HG02981 (cell line): ENCODE results near the gene OTOF.

Source experiments
- ATAC-seq: cut with Tn5 transposase; IDR thresholded peaks from one replicate; pipeline ENCODE4 v1.9.1; 2021; ENCODE audit warnings: mild to moderate bottlenecking, moderate library complexity; ENCODE audit not compliant: unreplicated experiment

The OTOF gene

DNA sequence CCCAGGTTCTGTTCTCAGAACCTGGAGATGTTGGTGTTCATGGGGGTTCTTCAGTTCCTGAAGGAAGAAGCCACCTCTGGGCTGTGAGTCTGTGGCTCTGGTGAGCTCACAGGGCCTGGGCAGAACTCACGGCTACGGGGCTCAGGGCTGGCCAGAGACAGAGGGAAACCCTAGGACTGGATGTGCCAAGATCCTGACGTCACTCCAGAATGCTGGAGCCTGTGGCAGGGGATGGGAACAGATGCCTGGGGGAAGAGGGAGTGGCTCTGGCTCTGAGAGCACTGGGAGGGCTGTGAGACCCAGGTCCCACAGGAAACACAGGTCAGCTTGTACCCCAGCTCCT lies at the start of gene OTOF:
OTOF (minus strand) TSS at position 214 of the 343 bp plus-strand sequence.
- ATAC-seq, result no peak

DNA sequence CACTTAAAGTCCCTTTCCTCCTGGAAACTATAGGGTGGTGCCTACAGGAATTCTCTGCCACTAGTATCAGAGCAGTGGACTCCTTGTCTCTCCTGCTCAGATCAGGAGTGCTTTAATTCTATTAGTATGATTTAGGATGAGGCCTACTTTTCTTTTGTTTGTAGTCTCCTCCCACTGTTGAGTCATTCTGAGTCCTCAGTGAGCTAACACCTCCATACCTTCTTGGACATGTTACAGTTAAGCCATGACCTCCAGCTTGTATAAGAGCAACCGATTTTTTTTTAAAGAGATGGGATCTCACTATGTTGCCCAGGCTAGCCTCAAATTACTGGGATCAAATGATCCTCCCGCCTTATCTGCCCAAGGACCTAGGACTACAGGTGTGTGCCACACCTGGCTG lies 48.7 kb upstream of the OTOF start:
- ATAC-seq, result no peak

DNA sequence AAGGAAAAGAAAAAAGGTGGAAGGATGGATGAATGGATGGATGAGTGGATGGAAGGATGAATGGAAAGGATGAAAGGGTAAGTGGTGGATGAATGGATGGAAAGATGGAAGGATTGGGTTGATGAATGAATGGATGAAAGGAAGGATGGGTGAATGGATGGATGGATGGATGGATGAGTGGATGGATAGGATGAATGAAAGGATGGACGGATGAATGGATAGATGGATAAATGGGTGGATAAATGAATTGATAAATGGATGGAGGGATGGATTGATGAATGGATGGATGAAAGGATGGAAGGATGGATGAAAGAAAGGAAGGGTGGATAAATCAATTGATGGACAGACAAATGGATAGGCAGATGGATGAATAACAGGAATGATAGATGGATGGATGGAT lies 48.2 kb upstream of the OTOF start:
- ATAC-seq, result no peak

DNA sequence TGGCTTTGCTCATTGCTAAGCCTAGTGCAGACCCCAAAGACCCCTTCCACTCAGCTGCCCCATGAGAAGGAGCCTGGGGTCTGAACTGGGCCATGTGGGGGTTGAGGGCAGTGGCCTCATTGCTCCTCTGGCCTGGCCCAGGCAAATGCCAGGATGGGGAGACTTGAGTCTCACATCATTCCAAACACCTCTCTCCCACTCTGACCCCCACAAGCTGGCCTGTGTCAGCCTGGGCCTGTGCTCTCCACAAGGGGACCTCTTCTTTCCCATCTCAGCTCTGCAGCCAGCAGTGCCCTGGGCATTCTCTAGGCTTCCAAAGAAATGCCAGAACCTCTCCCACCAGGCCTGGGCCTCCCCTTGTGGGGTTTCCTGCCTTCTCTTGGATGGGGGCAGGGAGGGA lies 45.8 kb upstream of the OTOF start:
- no peak for ATAC-seq

DNA sequence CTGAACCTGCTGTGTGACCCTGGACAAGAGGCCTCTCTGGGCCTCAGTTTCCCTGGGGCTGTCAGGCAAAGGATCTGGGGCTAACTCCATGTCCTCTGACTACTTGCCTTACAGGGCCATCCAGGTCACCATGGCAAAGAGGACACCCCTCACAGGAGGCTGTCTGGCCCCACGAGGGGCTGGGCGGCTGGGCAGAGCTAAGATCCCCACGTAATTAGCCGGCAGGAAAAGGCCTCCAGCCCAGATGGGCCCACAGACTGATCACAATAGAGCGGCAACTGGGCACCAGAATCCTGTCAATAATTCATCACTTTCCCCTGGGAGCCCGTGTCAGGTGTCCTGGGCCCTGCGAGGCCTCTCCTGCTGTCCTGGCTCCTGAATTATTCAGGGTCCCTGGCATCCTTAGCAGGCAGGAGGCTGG lies 44.8 kb upstream of the OTOF start:
- no peak for ATAC-seq

DNA sequence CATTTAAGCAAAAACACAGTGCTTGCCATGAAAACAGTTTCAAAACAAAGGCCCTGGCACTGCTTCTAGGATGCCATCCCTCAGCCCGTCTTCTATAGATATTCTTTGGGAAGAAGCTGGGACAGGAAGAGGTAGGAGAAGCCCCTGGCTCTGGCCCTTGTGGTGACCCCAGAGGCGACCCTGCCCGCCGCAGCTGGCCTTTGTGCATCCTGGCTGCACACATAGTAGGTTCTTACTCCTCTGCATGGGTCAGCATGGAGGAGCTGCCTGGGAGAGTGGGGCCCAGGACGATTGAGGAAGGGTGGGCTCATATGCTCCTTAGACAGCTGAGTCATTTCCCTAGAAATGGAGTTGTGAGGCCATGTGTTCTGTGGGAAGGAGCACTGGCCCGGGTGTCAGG lies 44.4 kb upstream of the OTOF start:
- ATAC-seq, result no peak

DNA sequence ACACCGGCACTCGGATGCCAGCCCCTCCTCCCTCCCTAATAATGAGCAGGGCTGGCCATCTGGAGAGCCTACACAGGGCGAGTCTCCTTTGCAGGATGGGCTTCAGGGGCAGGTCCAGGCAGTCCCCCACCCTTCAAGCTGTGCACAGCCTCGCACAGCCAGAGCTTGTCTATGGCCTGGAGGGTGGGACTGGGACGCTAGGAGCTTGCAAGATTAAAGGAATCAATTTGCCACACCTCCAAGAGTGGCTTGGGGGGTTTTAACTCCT lies 43.9 kb upstream of the OTOF start:
- ATAC-seq, result no peak

DNA sequence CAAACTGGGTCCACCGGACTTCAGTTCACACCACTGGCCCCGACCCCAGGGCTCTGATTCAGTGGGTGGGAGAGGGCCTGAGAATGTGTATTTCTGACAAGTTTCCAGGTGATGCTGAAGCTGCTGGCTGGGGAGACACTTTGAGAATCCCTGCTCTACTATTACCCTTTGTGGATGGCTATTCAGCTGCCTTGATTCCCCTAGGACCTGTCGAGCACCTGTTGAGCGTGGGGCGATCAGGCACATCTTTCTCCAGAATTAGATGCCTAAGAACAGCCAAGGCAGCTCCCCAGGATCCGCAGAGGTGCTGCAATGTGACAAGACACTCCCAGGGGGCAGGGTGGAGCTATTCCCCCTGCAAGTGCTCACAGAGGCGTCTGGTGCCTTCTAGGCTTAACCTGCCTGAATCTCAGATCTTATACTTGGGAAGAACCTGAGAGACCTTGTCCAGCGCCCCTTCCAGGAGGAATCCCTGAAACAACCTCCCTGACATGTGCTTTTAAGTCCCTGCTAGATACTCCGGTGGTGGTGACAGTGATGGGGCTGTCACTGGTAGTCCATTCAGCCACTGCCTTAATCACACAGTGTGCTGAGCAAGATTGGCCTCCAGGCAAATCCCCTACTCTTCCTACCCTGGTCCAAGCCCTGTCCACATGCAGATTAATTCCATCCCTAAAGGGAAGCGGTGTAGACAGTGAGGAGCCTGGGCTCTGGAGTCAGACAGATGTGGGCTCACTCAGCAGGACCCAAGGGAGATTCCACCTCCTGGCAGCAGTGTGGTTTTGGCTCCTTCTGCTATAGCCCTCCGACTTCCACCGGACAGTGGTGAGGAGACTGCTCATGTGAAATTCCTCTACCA lies 43.4 kb upstream of the OTOF start:
- ATAC-seq, result no peak

DNA sequence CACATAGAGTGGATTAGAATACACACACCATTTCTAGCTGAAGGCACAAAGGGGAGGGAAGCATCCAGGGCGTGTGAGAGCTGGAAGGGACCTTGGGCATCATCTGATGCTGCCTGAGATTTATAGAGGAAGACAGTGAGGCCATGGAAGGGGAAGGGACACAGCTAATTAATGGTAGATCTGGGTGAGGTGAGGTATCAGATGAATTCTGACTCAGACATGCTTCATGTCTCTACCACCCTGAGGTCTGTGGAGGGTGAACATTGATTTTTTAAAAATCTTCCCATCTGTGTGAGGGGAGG lies 42.2 kb upstream of the OTOF start:
- no peak for ATAC-seq

DNA sequence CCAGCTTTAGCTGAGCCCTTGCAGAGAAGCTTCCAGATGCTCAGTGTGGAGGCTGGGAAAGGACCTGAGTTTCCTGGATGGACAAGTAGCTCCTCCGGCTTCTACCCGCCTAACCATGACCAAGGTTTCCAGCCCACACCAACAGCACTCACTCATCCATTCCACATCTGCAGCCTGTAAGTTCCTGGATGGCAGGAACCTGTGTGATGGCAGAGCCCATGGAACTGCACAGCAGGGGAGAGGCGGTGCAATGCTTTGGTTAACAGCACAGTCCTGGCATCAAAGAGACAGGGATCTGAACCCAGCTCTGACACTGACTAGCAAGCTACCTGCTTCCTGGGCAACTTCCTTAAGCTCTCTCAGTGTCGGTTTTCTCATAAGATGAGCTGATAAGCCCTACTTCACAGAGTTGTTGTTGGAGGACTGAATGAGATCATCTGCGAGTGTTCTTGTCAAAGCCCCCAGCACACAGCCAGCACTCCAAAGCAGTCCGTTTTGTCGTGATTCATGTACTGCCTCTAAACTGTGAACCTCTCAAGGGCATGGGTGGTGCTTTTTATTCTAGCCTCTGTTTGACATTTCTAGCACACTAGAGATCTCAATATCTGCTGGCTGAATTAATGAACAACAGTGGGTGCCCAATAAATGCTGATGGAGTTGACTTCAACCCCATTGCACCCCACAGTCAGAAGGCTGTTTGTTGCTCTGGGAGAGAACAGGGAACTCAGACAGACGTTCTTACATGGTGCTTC lies 41.6 kb upstream of the OTOF start:
- ATAC-seq, result no peak

DNA sequence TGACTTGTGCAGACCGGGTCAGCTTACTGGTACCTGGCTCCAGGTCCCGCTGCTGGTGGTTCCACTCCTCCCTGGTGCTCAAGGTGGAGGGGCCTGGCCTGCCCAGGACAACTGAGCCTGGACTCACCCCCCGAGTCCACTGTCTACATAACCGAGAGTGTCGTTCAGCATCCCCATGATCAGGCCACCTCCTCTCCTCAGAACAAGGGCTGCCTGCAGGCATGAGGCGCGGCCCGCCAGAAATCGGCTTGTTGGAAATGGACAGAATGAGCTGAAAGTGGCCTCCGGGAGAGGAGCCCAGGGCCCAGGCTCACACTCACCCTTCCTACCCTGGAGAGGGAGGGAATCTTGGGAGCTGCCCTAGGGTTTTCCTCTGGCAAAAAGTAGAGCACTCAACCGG lies 38.9 kb upstream of the OTOF start:
- ATAC-seq, result no peak

DNA sequence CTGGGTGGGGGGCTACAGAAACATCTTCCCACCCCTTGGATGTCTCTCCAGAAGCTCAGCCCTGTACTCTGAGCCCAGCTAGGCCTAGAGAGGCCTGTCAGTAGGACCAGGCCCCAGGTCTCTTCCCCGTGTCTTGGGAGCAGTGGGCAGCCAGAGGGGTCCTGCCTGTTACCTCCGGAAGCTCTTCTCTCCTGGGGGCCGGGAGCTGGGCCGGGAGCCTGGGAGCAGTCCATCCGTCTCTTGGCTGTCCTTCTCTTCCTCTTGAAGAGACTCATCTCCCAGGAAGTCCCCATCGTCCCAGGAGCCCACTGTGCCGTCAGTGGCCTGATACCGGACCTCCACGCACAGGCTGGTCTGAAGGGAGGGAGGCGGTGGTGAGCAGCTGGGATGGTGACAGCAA lies 38.3 kb upstream of the OTOF start:
- no peak for ATAC-seq

DNA sequence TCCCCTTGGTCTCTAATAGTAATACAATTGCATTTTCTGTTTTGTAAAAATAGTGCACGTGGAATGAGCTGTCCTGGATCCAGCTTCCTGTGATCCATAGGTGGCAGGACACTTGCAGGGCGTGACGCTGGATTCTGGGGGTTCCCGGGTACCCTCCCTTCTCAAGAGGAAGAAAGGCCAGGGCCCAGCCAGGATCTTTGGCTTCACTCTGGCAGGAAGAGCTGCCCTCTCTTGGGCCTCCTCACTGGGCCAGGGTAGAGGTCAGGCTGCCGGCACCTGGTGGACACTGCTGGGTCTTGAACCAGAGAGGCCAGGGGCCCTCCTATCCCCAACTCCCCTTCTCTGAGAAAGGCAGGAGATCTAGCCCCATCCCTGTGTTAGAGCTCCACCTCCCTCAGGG lies 37.8 kb upstream of the OTOF start:
- ATAC-seq, result no peak

DNA sequence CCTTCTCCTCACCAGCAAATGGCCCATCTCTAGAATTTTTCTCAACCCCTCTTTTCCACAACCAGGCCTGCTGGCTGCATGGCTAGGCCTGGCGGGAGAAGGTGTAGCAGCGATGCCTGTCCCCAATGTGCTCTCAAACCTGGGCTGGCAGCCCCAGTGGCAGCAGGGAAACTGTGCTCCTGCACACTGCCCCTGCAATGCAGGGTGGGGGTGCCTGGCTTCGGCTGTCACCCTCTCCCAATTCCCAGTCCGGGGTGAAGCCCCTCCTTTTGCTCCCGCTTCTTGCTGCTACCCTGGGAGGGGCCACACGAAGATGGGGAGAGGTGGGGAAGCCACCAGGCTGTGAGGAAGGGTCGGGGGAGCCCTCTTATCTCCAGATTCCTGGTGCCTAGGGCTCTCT lies 36.1 kb upstream of the OTOF start:
- no peak for ATAC-seq

DNA sequence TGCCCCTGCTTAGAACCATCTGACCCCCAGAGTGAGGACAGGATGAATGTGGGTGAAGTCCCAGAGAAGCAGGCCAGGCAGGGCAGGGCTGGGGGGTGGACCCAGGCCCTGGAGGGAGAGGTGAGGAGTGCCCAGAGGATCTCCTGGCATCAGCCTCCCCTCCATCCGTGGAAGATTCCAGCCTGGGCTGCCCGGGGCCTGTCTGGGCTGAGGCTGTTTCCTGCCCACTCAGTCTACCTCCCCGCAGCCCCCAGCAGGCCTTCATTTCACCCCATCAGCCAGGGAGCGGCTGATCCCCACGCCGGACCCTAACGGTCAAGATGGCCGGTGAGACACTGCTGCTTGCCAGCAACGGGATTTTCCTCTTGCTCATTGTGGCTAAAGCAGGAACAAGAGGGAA lies 35.3 kb upstream of the OTOF start:
- ATAC-seq, result no peak

DNA sequence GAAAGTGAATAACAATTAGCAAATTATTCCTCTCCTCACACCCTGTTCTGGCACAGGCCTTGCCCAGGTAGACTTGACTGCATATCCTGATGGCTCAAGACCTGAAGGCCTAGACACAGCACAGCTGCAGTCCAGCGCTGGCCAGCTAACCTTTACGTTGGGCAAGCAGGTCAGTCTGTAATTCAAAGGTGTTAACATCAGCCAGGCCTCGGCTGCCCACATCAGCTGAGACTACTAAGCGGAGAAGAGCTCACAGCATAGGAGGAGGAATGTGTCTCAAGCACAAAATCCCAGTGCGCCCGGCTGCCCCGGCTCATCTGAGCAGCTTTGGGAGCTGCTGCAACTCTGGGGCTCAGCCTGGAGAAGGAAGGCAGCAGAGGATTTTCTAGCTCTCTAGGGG lies 33.5 kb upstream of the OTOF start:
- no peak for ATAC-seq

DNA sequence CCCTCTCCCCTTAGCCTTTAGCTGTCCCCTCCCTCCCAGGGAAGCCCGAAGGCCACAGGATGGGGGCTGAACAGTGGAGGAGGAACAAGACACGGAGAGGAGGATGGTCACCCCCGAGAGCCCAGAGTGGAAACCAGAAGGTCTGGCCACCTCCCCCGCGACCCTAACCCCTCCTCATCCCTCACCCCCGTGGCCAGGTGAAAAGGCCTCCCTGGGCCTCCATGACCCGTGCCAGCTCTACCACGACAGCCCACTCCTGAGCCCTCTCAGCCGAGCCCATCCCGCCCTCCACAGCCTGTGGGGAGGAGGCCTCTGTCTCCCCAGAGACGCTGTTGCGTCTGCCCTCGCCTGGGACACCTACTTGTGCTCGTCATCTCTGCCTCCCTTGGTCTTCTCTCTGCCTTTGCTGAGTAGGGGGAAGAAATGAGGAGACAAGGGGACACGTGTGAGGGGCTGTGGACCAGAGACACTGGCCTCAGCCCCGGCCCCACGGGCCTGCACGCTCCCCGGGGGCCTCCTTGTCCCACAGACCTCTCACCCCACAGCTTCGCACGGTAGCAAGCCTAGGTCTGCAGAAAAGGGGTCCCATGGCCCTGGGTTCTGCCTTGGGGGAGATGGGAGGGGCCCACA lies 32.5 kb upstream of the OTOF start:
- ATAC-seq, result no peak

DNA sequence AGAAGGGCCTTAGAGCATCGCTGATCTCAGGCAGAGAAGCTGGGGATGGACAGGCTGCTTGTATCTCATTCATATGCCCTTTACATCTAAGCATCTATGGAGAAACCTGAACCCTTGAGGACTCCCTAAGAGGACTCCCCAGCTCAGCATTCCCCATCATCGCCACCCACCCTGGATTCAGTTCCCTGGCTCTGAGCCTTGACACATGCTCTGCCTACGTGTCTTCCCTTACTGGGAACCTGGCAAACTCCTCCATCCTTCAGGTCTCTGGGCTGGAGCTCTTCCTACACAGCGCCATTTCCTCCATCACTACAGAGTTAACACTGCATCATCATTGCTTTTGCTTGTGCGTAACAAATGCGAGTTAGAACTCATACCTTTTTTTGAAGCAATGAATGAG lies 31.2 kb upstream of the OTOF start:
- ATAC-seq, result no peak

DNA sequence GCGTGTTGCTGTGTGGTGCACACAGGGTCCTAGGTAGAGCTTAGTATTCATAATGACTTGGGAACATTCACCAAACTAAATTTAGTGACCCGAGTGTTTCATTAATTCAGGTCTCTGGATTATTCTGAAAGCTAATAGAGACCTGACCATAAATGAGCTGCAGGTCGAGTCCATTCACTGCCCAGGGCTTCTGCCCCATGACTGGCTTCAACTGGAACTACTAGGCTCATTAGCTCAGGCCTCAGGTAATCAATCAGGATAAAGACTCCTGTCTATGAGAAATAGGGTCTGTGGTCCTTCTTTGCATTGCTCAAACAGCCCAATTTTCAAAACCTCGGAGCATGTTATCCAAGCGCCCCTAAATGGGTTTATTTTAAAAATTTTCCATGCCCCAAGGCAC lies 30.0 kb upstream of the OTOF start:
- ATAC-seq, result no peak

DNA sequence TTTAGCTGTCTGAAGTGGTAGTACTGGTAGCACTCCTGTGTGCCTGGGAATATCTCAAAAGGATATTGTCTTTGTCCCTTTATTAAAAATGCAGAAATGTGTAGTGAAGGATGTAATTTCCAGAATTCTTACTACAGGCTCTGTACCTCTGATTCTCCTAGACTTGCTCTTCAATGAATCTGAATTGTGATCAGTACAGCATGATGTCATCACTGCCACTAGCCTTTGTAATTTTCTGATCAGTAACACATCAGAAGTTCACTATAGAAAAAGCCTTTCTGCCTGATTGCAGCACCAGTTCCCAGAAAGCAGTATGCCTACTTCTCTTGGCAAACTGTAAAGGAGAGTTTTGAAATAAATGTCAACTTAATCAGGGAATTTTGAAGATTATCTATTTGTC lies 29.2 kb upstream of the OTOF start:
- ATAC-seq, result no peak

DNA sequence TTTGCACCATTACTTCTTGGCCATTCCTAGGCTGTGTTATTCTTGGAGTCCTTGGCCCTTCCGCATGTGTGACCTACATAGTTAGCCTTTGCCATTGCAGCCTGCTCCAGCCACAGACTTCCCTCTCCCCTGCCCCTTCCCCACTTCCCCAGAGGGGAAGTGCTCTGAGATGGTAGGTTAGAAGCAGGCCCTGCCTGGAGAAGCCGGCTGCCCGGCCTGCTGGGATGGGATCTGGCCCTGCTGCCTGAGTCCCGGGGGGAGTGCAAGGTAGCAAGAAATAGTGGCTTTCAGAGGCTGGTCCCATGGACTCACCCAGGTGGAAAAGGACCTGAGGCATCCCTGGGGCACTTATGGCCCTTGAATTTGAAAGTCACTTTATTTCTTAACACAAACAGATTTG lies 28.4 kb upstream of the OTOF start:
- ATAC-seq, result no peak

DNA sequence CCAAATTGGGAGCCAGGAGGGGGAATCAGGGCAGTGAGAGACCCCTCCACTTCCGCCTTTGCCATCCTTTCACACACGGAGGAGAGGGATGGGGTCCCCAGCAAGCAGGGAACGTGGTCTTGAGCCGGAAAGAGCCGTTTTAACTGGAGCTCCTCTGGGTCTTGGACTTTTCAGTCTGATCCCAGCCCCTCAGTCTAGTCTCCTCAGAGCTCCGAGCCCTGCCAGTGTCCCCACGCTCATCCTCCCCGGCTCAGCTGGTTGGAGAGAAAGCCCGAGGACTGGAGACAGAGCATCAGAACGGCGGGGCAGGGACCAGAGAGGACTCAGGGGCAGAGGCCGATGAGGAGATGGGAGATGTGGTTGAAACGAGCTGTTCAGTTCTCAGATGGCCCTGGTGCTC lies 26.1 kb upstream of the OTOF start:
- no peak for ATAC-seq
